Measurements from ENCODE around the gene KANSL1L. TPM values are rescaled to one million over a fixed set of nuclear protein-coding genes. Genes with fewer than 3 reads are reported as not detected.

KANSL1L gene, protein sequence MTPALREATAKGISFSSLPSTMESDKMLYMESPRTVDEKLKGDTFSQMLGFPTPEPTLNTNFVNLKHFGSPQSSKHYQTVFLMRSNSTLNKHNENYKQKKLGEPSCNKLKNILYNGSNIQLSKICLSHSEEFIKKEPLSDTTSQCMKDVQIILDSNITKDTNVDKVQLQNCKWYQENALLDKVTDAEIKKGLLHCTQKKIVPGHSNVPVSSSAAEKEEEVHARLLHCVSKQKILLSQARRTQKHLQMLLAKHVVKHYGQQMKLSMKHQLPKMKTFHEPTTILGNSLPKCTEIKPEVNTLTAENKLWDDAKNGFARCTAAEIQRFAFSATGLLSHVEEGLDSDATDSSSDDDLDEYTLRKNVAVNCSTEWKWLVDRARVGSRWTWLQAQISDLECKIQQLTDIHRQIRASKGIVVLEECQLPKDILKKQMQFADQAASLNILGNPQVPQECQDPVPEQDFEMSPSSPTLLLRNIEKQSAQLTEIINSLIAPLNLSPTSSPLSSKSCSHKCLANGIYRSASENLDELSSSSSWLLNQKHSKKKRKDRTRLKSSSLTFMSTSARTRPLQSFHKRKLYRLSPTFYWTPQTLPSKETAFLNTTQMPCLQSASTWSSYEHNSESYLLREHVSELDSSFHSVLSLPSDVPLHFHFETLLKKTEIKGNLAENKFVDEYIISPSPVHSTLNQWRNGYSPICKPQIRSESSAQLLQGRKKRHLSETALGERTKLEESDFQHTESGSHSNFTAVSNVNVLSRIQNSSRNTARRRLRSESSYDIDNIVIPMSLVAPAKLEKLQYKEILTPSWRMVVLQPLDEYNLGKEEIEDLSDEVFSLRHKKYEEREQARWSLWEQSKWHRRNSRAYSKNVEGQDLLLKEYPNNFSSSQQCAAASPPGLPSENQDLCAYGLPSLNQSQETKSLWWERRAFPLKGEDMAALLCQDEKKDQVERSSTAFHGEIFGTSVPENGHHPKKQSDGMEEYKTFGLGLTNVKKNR
- 2.7 and 3.6 TPM in 2 replicates for polyA plus RNA-seq (2011; rRNA removed)
- 0.36 and 0.40 TPM in 2 replicates for polyA plus RNA-seq (2012; cell fraction: cytosol; rRNA removed)
- polyA plus RNA-seq (2012; cell fraction: nucleus; rRNA removed): 0.25 and 0.53 TPM in 2 replicates
- polyA plus RNA-seq (2017; fragmentation: RNase III; extraction: RNeasy Plus Mini Kit Qiagen cat#74134 plus additional on column Dnase treatment): 1.0 to 1.2 TPM (median 1.0 TPM) in 3 replicates
- polyA minus RNA-seq (2011; rRNA and poly(A)+ RNA removed): 2.3 and 2.9 TPM in 2 replicates

GRCh38 chr2:210171309-210172218, at the start of gene KANSL1L:
TSS of gene KANSL1L (minus strand) at chr2:210171409. CDS start at chr2:210154582, 16,827 bp downstream.
- H3K27ac ChIP-seq: peak within 1 kb of the TSS; percentile 76 to 96
- ATAC-seq (peak; percentile 89 to 91), FAIRE-seq (no peak), DNase-seq (ENCODE audit: low read depth in 1 of 2, low spot score in 1 of 2) (peak; percentile 77 to 92)
- peak within 1 kb of the TSS; percentile 56 for H3K4me3 ChIP-seq
- TF ChIP-seq, protein P1, sequence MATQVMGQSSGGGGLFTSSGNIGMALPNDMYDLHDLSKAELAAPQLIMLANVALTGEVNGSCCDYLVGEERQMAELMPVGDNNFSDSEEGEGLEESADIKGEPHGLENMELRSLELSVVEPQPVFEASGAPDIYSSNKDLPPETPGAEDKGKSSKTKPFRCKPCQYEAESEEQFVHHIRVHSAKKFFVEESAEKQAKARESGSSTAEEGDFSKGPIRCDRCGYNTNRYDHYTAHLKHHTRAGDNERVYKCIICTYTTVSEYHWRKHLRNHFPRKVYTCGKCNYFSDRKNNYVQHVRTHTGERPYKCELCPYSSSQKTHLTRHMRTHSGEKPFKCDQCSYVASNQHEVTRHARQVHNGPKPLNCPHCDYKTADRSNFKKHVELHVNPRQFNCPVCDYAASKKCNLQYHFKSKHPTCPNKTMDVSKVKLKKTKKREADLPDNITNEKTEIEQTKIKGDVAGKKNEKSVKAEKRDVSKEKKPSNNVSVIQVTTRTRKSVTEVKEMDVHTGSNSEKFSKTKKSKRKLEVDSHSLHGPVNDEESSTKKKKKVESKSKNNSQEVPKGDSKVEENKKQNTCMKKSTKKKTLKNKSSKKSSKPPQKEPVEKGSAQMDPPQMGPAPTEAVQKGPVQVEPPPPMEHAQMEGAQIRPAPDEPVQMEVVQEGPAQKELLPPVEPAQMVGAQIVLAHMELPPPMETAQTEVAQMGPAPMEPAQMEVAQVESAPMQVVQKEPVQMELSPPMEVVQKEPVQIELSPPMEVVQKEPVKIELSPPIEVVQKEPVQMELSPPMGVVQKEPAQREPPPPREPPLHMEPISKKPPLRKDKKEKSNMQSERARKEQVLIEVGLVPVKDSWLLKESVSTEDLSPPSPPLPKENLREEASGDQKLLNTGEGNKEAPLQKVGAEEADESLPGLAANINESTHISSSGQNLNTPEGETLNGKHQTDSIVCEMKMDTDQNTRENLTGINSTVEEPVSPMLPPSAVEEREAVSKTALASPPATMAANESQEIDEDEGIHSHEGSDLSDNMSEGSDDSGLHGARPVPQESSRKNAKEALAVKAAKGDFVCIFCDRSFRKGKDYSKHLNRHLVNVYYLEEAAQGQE (IDR thresholded peaks at IDR 0.05): no peak
- TF ChIP-seq E2F6 (IDR thresholded peaks at IDR 0.05; ENCODE audit: borderline replicate concordance, low read depth) (peak; percentile 71; the same call in 1 of the 2 replicates), POLR2A (IDR thresholded peaks at IDR 0.05; ENCODE audit: low read length) (0 out of 2 replicates have a peak, but pooled peaks have one; percentile 23)
- TF ChIP-seq, protein P2, sequence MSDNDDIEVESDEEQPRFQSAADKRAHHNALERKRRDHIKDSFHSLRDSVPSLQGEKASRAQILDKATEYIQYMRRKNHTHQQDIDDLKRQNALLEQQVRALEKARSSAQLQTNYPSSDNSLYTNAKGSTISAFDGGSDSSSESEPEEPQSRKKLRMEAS (IDR thresholded peaks at IDR 0.05): peak; percentile 67
- H3K4me1 ChIP-seq: peaks cover 14% of the 10 kb centered on the region; the same call in 2 of the 3 replicates
- H3K9me3 ChIP-seq: no peaks in the 10 kb centered on the region
- ChIA-PET CTCF (interaction anchor here (1.1 kb wide), 1 partner anchor 24 kb away, joined by 3 read pairs; no protein-coding TSS in a partner anchor), POLR2A (interaction anchor here (0.6 kb wide), 2 partner anchors 211 to 404 kb away, joined by 3 read pairs; no protein-coding TSS in a partner anchor)
- H3K4me2 ChIP-seq: peak within 1 kb of the TSS; percentile 97
- WGBS (ENCODE audit: missing lambda C conversion rate): 10% methylated on average over 40 of the region's 67 CpGs

DNA sequence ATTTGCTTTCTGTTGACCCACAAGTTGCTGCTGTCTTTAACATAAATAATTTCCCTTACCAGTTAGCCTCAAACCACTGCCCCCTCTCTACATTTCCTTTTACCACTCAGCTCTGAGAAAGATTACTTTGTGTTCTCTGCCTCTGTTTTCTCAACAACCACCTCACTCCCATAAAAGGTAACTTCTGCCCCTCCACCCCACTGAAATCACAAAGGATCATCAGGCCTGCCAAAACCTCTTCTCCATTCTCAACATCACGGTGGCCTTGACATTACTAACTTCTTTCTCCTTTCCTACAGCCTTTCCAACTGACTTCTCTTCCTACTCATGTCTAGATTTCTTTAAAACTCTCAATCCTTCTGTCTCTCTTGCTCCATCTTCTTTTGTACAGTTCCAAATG, 43.9 kb upstream of the KANSL1L start:
- no peaks in the 10 kb centered on the region for H3K9me3 ChIP-seq
- H3K4me1 ChIP-seq: no peaks in the 10 kb centered on the region
- no peak for DNase-seq (ENCODE audit: low read depth in 1 of 2, low spot score in 1 of 2)
- CTCF ChIA-PET: interaction anchor here (1.3 to 1.5 kb wide), 2 partner anchors 19 to 254 kb away, joined by 3 to 5 read pairs; no protein-coding TSS in a partner anchor
- FAIRE-seq: no peak
- WGBS (ENCODE audit: missing lambda C conversion rate): 9% methylated on average over 1 of the region's 1 CpG
- TF ChIP-seq, protein P2 (IDR thresholded peaks at IDR 0.05): no peak
- TF ChIP-seq KDM5A (IDR thresholded peaks at IDR 0.05) (no peak), POLR2A (IDR thresholded peaks at IDR 0.05; ENCODE audit: low read length) (no peak), HEYL (CRISPR knock-in tag; IDR thresholded peaks at IDR 0.05) (no peak), ZFP36 (IDR thresholded peaks at IDR 0.05; ENCODE audit: borderline replicate concordance, partially characterized antibody) (no peak), CEBPB (IDR thresholded peaks at IDR 0.05) (no peak), ESRRA (IDR thresholded peaks at IDR 0.05; ENCODE audit: borderline replicate concordance, low read length) (no peak), HOXB13 (CRISPR knock-in tag; IDR thresholded peaks at IDR 0.05; ENCODE audit: low read depth) (no peak), KDM1A (IDR thresholded peaks at IDR 0.05; ENCODE audit: low read depth) (no peak), HES2 (IDR thresholded peaks at IDR 0.05) (no peak), MYC (IDR thresholded peaks at IDR 0.05; ENCODE audit: borderline replicate concordance, low read length) (no peak), TFCP2L1 (CRISPR knock-in tag; IDR thresholded peaks at IDR 0.05) (no peak), JUN (IDR thresholded peaks at IDR 0.05) (no peak), HOXB5 (CRISPR knock-in tag; IDR thresholded peaks at IDR 0.05) (no peak), RNF2 (IDR thresholded peaks at IDR 0.05; ENCODE audit: borderline replicate concordance, low read depth) (no peak), ZNF302 (CRISPR knock-in tag; IDR thresholded peaks at IDR 0.05) (no peak), EHMT2 (IDR thresholded peaks at IDR 0.05; ENCODE audit: low read depth) (no peak), SMC3 (IDR thresholded peaks at IDR 0.05) (no peak)
- H3K4me3 ChIP-seq: no peak overlapping the region
- no peak for ATAC-seq
- POLR2A ChIA-PET: no interaction called here
- no peak overlapping the region for H3K27ac ChIP-seq
- no peak overlapping the region for H3K4me2 ChIP-seq

Measured in A549 (cell line).